GM19372 (cell line): ENCODE results near the gene LENG8.
"Not testable (repeated sequence)": the region's sequence is repeated elsewhere in the genome, so short reads cannot be mapped to it uniquely, and the experiment has no call there.

Source experiments
- ATAC-seq: cut with Tn5 transposase; IDR thresholded peaks from one replicate; pipeline ENCODE4 v1.9.1; 2021; ENCODE audit warnings: mild to moderate bottlenecking, low read depth, moderate library complexity; ENCODE audit not compliant: unreplicated experiment

LENG8 gene

GRCh38 chr19:54475706-54476105 lies 26.7 kb downstream of the LENG8 start:
- no peak for ATAC-seq

GRCh38 chr19:54477650-54478049 lies 28.7 kb downstream of the LENG8 start:
- ATAC-seq = no peak

- ATAC-seq = no peak
Measured at GRCh38 chr19:54478677-54479266, 29.8 kb downstream of the LENG8 start.

- ATAC-seq = no peak
Measured at GRCh38 chr19:54480051-54480450, 31.1 kb downstream of the LENG8 start.

GRCh38 chr19:54481326-54481930 lies 32.4 kb downstream of the LENG8 start:
- no peak for ATAC-seq

GRCh38 chr19:54482889-54483288 lies 33.9 kb downstream of the LENG8 start:
- ATAC-seq = no peak

GRCh38 chr19:54484451-54484850 lies 35.5 kb downstream of the LENG8 start:
- no peak for ATAC-seq

- ATAC-seq = no peak
Measured at GRCh38 chr19:54485851-54486250, 36.9 kb downstream of the LENG8 start.

GRCh38 chr19:54489341-54489740 lies 40.3 kb downstream of the LENG8 start:
- no peak for ATAC-seq

- ATAC-seq = no peak
Measured at GRCh38 chr19:54489766-54490165, 40.8 kb downstream of the LENG8 start.

GRCh38 chr19:54492568-54492967 lies 43.6 kb downstream of the LENG8 start:
- ATAC-seq = no peak

GRCh38 chr19:54493056-54493455 lies 44.1 kb downstream of the LENG8 start:
- not testable (repeated sequence) for ATAC-seq

GRCh38 chr19:54493967-54494585 lies 45.1 kb downstream of the LENG8 start:
- no peak for ATAC-seq

- not testable (repeated sequence) for ATAC-seq
Measured at GRCh38 chr19:54495284-54495683, 46.3 kb downstream of the LENG8 start.

- ATAC-seq = not testable (repeated sequence)
Measured at GRCh38 chr19:54497747-54498450, 48.9 kb downstream of the LENG8 start.

- ATAC-seq = not testable (repeated sequence)
Measured at GRCh38 chr19:54498451-54498772, 49.4 kb downstream of the LENG8 start.

- ATAC-seq = no peak
Measured at GRCh38 chr19:54502518-54503048, 53.6 kb downstream of the LENG8 start, which contains the start of gene LAIR2. LAIR2 (plus strand) TSS chr19:54502831; CDS start chr19:54502919, 88 bp downstream.

- not testable (repeated sequence) for ATAC-seq
Measured at GRCh38 chr19:54505542-54505941, 56.5 kb downstream of the LENG8 start.

GRCh38 chr19:54506079-54506478 lies 57.1 kb downstream of the LENG8 start:
- ATAC-seq = no peak

- ATAC-seq = not testable (repeated sequence)
Measured at GRCh38 chr19:54507038-54507717, 58.2 kb downstream of the LENG8 start.

- ATAC-seq = no peak
Measured at GRCh38 chr19:54507824-54508223, 58.8 kb downstream of the LENG8 start.
